GM19035 (cell line): ENCODE data around the gene PACC1.
A peak's percentile ranks its signal among the peaks of the same experiment; 100 is the strongest.

Source experiments
- ATAC-seq: cut with Tn5 transposase; IDR thresholded peaks from one replicate; pipeline ENCODE4 v1.9.1; 2021; ENCODE audit not compliant: unreplicated experiment

PACC1 gene

GRCh38 chr1:212414328-212415106 lies at the start of gene PACC1:
TSS of gene PACC1 (minus strand) at chr1:212414886. CDS start at chr1:212414757, 129 bp downstream.
- ATAC-seq: peak; percentile 96

GRCh38 chr1:212463565-212464285 lies 49.0 kb upstream of the PACC1 start:
- no peak for ATAC-seq

GRCh38 chr1:212461916-212462660 lies 47.4 kb upstream of the PACC1 start:
- no peak for ATAC-seq

DNA sequence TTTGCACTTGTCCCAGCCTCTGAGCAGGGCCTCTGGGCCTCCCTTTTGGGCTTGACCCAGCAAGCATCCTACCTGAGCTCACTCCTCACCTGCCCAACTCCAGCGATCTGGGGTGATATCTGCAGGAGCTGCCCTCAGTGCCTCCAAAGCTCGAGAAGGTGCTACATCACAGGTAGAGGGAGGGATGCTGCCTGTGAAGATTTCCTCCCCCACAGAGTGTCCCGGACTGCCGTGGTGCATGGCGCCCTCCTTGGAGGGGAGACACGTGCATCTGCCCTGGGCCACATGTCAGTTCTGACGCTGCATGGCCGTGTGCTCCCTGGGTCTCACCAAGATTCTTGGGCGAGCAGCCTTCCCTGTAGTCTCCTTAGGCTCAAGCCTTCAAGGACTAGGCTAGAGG lies 45.7 kb upstream of the PACC1 start:
- ATAC-seq: no peak

DNA sequence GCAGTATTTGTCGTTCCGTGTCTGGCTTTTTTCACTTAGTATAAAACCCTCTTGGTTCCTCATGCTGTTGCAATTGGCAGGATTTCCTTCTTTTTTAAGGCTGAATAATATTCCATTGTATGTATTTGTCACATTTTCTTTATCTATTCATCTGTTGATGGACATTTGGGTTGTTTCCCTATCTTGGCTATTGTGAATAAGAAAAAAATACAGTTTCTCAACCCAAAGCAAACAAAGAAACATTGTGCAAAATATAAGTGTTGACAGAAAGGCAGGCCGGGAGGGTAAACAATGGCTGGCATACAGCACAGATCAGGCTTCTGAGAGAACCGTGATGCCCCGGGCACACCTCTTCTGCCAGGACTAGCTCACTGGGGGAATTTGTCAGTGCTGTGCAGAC lies 45.0 kb upstream of the PACC1 start:
- no peak for ATAC-seq

GRCh38 chr1:212458817-212459216 lies 44.1 kb upstream of the PACC1 start:
- no peak for ATAC-seq

DNA sequence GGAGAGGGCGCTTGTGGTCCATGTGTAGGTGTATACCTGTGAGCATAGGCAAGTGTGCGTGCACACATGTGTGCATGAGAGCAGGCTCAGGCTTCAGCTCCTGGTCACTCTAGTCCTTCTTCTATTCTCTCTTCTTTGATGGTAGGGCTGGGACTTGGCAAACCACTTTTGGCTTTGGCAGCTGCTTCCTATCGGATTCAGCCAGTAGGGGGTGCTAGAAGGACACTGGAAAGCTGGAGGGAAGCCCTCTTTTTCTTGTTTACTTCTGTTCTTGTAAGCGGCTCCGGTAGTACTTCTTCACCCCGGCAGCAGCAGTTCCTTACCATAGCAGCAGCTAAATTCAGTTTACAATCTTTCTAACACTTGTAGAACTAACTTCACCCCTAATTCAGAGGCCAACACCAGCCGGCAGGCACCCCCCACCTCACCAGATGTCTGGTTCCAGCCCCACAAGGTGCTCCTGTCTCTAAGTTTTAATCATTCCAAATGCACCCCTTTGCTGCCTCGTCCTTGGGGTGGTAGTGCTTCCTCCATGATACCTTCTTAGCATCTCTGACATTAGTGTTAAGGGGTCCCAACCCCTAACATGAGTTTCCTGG lies 43.2 kb upstream of the PACC1 start:
- no peak for ATAC-seq

DNA sequence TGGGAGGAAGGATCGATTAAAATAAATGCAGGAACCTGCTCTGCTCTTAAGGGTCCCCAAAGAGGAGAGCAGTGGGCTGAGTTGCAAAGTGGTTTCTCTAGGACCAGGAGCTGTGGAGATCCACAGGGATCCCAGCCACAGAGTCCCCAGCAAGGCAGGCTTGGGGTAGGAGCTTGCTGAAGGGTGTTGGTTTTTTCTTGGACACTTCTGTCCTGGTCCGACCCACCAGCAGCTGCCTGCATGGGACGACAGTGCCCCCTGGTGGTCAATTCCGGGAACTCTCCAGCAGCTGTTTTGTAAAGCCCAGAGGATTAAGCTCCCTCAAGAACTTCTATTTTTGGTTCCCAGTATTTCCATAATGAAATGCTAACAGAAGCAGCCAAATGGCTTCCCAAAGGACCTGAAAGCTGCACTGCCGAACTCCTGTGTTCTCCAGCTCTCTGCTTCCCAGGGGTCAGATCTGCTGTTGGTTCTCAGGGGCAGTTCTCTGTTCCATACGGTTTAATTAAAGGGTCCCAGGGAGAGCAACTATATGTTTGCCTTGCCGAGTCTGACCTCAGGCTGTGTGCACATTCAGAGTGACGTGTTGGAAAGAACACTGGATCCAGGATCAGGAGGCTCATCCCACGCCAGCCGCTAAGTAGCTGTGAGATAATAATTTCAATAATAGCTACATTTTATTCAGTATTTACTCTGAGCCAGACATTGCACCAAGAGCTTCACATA lies 41.3 kb upstream of the PACC1 start:
- peak; percentile 73 for ATAC-seq

DNA sequence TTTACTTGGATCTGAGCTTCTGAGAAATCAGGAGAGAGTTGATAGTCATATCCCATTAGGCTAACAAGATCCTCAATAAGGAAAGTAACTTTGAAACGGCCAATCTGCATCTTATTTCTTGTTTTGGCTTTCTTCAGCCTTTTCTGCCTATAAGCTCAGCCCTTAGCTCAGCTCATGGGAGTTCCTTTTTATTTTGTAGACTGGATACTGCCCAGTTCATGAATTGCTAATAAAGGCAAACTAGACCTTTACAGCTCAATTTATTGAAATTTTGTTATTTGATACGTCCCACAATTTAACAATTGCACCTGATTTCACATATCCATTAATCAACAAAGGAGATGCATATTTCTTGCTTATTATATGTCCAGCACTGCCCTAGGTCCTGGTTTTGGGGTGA lies 40.7 kb upstream of the PACC1 start:
- no peak for ATAC-seq

DNA sequence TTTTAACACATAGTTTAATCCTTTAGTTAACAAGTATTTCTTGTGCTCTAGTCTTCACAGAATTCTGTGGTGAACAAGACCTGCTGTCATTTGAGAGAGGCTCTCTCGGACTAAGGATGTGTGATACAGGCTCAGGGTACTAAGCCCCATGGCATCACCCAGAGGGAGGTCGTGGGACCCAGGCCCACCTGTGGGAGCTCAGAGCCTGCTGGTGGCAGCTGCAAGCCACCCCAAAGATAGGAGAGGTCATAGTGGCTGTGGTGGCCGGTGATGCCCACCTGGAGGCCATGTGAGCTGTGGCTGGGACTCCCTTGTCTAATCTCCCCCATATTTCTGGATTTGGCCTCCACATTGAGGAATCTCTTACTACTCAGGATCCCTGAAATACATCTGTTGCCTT lies 40.1 kb upstream of the PACC1 start:
- ATAC-seq: no peak

DNA sequence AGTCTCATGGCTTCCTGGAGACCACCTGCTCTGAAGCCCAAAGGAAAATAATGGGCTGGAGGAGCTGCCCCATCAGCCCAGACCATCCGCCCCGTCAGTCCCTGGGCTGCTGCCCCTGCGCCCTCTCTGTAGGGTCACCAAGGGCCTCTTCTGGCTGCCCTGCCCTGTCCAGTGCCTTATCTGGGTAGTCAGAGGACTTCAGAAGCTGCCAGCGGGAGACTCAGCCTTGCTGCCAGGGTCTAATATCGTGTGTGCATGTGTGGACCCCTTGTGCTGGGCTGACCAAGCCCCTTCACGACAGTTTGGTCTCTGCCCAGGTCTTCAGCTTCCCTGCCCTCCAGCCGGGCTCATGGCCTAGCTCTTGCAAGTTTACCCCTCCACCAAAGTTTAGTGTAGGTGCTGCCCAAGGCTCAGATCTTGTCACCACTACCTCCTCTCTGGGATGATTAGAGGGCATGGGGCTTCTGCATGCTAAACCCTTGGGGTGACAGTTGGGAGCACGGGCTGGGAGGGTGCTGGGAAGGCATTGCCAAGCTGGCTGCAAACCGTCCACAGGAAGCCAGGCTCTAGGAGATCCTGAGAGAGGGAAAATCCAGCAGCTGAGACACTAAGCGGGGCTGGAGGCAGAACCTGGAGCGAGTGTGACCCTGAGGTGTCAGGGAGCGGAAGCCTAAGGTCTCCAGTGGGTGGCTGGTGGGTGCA lies 38.6 kb upstream of the PACC1 start:
- no peak for ATAC-seq

DNA sequence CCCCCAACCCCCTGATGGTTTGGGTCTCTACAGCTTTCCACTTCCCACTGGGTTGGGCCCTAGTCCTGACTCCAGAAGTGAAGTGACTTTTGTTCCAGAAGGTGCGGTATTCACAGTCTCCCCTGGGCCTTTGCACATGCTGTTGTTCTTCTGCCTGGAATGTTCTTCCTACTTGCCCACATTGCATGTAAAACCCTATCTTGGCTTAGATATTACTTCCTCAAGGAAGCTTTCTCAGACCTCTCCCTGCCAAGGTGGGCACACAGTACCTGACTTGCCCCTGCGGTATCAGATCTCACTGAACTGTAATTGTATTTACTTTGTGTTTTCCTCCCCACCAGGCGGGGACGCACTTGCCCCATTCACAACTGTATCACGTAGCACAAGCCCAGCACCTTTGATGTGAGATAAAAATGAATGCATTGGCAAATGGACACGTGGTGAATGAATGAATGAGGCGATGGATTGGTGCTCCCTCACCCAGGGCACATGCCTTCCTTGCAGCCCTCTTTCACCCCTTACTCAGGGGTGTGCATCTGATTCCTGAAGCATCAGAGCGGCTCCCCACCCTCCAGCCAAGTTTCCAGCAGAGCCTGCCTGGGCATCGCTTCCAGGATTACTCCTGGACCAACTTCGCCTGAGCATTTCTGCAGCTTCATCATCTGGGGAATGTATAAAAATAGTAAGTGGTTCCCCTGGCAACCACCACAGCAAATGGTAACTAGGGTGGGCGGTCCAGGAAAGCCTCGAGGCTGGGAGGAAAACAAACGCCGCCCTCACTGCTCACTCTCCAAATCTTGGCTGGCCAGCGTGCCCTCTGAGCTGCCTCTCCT lies 37.9 kb upstream of the PACC1 start:
- ATAC-seq: no peak

DNA sequence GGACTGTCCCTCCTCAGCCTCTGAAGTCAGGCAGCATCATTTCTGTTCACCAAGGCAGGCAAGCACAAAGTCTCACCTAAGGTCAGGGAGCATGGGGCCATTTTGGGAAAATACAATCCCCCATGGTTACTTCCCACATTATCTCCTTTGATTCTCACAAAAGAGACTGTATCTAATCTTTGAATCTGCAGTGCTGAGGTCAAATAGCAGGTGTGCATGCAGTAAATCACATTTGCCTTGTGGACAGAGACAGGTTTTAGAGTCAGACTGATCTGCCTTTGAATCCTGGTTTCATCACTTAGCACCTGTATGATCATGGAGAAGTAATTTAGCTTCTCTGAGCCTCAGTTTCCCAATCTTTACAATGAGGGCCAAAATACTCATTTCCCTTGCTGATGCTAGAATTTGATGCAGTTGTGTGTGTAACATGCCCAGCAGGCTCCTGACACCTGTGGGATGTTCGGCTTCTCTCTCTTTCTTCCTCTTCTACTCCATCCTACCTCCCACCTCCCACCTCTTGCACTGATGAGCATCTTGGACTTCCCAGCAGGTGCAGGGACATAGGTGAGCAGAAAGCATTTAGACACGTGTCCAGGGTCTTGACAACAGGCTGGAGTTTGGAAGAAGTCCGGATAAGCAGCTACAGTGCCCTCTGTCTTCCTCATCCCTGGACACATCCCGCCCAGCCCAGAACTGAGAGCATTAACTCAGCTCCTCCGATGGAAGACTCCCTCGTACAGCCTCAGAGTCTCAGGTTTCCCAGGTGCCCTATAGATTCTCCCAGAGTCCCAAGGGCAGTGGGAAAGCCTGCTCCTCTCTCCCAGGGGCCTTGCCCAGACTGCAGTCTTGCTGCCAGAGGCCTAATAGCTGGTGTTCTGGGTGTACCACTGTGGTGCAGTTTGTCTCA lies 37.0 kb upstream of the PACC1 start:
- ATAC-seq: no peak

DNA sequence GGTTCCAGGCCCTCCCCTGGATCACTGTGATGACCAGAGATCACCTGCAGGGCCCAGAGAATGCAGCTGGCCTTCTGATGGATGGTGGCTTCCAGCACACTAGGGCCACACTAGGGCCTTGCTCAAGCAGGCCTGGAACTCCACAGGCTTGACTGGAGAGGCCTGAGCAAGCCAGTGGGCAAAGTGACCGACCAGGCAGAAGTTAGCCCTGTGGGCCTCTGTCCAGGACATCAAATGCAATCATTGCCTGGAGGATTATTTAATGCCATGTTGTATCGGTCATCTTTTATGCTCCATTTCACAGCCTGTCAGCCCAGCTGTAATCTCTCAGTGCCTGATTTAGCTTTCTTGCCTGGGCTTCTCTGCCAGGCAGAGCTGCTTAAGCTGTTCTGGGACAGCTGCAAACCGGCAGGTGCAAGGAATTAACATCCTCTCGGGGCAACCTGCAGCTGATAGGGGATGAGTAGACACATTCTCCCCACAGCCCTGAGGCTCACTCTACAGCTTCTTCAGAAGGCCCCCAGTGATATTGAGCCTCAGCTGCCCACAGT lies 35.7 kb upstream of the PACC1 start:
- no peak for ATAC-seq

DNA sequence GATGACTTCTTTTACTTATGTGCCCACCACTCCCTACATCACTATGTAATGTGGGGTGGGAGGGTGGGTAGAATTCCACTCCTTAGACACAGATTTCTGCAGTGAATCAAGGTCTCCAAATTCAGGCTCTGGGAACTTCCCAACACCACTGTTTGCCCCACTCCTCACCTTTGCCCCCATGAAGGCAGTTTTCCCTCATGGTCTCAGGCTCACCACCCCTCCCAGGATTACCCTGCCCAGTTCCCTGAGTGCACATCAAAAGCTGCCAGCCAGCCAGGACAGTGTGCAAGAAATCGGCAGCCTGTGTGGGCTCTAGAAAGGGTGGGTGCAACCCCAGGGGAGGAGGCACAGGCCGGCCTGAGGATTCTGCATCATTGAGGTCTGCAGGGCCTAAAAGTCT lies 32.8 kb upstream of the PACC1 start:
- ATAC-seq: no peak

- ATAC-seq: no peak
These were observed 31.6 kb upstream of the PACC1 start for GRCh38 chr1:212446333-212446732.

DNA sequence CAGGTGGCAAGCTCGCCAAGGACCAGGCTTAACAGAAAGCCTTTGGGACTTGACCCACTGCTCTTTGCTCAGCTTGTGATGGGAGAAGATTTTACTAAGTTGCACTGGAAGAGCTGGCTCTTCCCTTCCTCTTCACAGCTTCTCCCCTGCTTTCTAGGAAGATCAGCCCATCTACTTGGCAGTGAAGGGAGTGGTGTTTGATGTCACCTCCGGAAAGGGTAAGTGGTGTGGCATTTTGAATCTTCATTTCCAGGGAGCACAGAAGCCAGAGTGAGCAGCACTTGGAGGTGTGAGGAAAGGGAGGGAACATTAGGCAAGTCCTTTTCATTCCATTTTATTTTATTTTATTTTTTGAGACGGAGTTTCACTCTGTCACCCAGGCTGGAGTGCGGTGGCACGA lies 27.7 kb upstream of the PACC1 start:
- no peak for ATAC-seq

DNA sequence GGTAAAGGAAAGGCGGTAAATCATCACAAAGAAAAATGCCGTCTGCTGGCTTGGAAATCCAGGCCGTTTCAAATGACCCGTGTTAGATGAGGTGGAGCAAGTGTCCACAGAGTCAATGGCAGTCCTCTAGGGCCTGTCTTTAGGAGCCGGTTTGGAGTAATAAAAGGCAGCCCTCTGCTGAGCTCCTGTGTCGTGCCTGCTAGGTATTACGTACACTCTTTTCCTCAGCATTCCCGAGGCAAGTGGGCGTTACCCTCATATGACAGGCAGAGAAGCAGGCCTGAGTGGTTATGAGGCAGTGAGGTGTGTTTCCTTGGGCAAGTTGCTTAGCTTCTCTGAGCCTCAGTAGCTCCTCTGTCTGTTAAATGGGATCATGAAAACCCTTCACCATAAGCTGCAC lies 25.7 kb upstream of the PACC1 start:
- ATAC-seq: no peak
